DND-41 (cell line): ENCODE results near the gene PRKAG2.

Experiments used
- CTCF ChIP-seq: IDR thresholded peaks from 2 replicates; pipeline ENCODE4 v1.5.1; 2012; ENCODE audit warnings: borderline replicate concordance, low read length, moderate library complexity, mild to moderate bottlenecking; ENCODE audit not compliant: poor library complexity, severe bottlenecking; ENCODE audit errors: extremely low read depth
- EZH2 ChIP-seq: IDR thresholded peaks from 3 replicates; pipeline ENCODE4 v1.6.1; 2012; ENCODE audit warnings: borderline replicate concordance, low read depth, mild to moderate bottlenecking, moderate library complexity, low read length, inconsistent platforms; ENCODE audit not compliant: severe bottlenecking

DNA sequence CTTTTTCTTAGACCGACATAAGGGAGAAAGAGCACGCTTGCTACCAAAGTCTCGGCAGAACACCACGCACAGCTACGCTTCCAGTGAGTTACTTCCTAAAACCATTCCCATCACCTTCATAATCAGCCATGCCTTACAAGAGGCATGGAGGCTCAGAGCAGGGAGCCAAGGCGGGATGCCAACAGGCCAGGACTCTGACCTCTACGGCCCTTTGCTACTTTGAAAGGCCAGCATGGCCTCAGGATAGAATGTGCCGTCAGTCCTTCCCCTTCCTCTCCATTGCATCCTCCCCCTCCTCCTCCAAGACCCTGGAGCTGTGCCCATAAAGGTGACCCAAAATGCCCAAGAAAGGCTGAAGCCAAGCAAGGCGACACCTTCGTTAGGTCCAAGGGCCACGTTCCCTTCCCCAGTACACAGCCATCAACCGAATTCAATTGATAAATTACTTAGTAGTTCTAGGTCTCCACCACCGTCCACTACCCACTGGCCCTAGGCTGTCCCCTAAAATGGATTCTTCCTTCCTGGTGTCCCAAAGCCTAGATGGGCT is 5.7 kb downstream of the PRKAG2 start:
- TF ChIP-seq EZH2 (no peak), CTCF (no peak)
